ENCODE measurements around the gene GRID2IP. TPM values are rescaled to one million over a fixed set of nuclear protein-coding genes. Genes with fewer than 3 reads are reported as not detected.

Gene GRID2IP
- total and polyA plus RNA-seq, 2 of the 8 experiments (the other 6 are each of a cell fraction or from before 2014, with no cell fraction given) = 0.80 to 1.3 TPM

DNA sequence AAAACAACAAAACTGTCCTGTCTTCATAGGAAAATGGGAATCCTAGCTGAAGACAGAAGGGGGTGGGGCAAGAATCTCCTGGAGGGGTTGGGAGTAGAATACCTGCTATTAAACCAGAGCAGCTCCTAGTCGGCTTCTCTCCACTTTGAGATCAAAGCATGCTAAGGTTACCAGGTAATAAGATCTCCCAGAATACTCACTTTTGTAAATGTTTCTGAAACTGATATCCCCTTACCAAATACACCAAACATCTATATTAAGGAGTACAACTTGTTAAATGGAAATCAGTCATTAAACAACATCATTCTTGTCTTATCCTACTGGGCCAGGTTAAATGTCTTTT, 74.0 kb downstream of the GRID2IP start (continued):
- TF ChIP-seq, protein P1, sequence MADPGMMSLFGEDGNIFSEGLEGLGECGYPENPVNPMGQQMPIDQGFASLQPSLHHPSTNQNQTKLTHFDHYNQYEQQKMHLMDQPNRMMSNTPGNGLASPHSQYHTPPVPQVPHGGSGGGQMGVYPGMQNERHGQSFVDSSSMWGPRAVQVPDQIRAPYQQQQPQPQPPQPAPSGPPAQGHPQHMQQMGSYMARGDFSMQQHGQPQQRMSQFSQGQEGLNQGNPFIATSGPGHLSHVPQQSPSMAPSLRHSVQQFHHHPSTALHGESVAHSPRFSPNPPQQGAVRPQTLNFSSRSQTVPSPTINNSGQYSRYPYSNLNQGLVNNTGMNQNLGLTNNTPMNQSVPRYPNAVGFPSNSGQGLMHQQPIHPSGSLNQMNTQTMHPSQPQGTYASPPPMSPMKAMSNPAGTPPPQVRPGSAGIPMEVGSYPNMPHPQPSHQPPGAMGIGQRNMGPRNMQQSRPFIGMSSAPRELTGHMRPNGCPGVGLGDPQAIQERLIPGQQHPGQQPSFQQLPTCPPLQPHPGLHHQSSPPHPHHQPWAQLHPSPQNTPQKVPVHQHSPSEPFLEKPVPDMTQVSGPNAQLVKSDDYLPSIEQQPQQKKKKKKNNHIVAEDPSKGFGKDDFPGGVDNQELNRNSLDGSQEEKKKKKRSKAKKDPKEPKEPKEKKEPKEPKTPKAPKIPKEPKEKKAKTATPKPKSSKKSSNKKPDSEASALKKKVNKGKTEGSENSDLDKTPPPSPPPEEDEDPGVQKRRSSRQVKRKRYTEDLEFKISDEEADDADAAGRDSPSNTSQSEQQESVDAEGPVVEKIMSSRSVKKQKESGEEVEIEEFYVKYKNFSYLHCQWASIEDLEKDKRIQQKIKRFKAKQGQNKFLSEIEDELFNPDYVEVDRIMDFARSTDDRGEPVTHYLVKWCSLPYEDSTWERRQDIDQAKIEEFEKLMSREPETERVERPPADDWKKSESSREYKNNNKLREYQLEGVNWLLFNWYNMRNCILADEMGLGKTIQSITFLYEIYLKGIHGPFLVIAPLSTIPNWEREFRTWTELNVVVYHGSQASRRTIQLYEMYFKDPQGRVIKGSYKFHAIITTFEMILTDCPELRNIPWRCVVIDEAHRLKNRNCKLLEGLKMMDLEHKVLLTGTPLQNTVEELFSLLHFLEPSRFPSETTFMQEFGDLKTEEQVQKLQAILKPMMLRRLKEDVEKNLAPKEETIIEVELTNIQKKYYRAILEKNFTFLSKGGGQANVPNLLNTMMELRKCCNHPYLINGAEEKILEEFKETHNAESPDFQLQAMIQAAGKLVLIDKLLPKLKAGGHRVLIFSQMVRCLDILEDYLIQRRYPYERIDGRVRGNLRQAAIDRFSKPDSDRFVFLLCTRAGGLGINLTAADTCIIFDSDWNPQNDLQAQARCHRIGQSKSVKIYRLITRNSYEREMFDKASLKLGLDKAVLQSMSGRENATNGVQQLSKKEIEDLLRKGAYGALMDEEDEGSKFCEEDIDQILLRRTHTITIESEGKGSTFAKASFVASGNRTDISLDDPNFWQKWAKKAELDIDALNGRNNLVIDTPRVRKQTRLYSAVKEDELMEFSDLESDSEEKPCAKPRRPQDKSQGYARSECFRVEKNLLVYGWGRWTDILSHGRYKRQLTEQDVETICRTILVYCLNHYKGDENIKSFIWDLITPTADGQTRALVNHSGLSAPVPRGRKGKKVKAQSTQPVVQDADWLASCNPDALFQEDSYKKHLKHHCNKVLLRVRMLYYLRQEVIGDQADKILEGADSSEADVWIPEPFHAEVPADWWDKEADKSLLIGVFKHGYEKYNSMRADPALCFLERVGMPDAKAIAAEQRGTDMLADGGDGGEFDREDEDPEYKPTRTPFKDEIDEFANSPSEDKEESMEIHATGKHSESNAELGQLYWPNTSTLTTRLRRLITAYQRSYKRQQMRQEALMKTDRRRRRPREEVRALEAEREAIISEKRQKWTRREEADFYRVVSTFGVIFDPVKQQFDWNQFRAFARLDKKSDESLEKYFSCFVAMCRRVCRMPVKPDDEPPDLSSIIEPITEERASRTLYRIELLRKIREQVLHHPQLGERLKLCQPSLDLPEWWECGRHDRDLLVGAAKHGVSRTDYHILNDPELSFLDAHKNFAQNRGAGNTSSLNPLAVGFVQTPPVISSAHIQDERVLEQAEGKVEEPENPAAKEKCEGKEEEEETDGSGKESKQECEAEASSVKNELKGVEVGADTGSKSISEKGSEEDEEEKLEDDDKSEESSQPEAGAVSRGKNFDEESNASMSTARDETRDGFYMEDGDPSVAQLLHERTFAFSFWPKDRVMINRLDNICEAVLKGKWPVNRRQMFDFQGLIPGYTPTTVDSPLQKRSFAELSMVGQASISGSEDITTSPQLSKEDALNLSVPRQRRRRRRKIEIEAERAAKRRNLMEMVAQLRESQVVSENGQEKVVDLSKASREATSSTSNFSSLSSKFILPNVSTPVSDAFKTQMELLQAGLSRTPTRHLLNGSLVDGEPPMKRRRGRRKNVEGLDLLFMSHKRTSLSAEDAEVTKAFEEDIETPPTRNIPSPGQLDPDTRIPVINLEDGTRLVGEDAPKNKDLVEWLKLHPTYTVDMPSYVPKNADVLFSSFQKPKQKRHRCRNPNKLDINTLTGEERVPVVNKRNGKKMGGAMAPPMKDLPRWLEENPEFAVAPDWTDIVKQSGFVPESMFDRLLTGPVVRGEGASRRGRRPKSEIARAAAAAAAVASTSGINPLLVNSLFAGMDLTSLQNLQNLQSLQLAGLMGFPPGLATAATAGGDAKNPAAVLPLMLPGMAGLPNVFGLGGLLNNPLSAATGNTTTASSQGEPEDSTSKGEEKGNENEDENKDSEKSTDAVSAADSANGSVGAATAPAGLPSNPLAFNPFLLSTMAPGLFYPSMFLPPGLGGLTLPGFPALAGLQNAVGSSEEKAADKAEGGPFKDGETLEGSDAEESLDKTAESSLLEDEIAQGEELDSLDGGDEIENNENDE (IDR thresholded peaks at IDR 0.05; ENCODE audit: insufficient replicate concordance, low read length) = no peak
- no peak for TF ChIP-seq RAD21 (IDR thresholded peaks at IDR 0.05 in 1 of 2, conservative IDR thresholded peaks at IDR 0.05 in 1 of 2; ENCODE audit: low read depth in 2 of 2, low read length in 2 of 2)
